PC-3 (cell line): Measurements from ENCODE around the gene TSPAN16. TPM values are rescaled to one million over a fixed set of nuclear protein-coding genes. Genes with fewer than 3 reads are reported as not detected.

Experiments used
- ATAC-seq: fragments of 200-7000 bp; cut with Tn5 transposase; 2 replicates; pipeline ENCODE4 v1.9.1; 2020; ENCODE audit warnings: mild to moderate bottlenecking, moderate library complexity
- BruUV-seq: library from RNA; stranded (reverse); fragments of 400-500 nt; replicated peaks from 2 replicates; lab custom pipeline; 2021; lab: Mats Ljungman, UMichigan
- CTCF ChIA-PET: fragments of 300-600 bp; sonication (Branson Sonifier 250); formaldehyde crosslinking; loops from one replicate; lab custom pipeline; 2022; ENCODE audit warnings: antibody characterized with exemption; lab: Charles Lee
- POLR2A ChIA-PET: fragments of 300-600 bp; sonication (Branson Sonifier 250); formaldehyde crosslinking; loops from one replicate; lab custom pipeline; 2022; ENCODE audit warnings: antibody characterized with exemption; ENCODE audit not compliant: unreplicated experiment; lab: Charles Lee
- DNase-seq: peaks from one replicate; pipeline ENCODE4 v3.0.0-alpha.2; 2015
- H2AFZ ChIP-seq: fragments of 300-600 bp; sonication (generic); 2 replicates; pipeline ENCODE4 v1.6.0; 2016; ENCODE audit warnings: antibody characterized with exemption, low read length
- H3F3A ChIP-seq: fragments of 300-600 bp; sonication (generic); one replicate; pipeline ENCODE4 v1.6.0; 2017; ENCODE audit warnings: antibody characterized with exemption, low read length, control low read depth, mild to moderate bottlenecking; ENCODE audit not compliant: unreplicated experiment
- H3K27ac ChIP-seq: fragments of 300-600 bp; sonication (generic); 2 replicates; pipeline ENCODE4 v1.5.1; 2016; ENCODE audit warnings: mild to moderate bottlenecking, low read length
- H3K27me3 ChIP-seq: fragments of 300-600 bp; sonication (generic); 2 replicates; pipeline ENCODE4 v1.6.1; 2016; ENCODE audit warnings: low read length, mixed read lengths
- H3K36me3 ChIP-seq: fragments of 300-600 bp; sonication (generic); 2 replicates; pipeline ENCODE4 v1.6.1; 2016; ENCODE audit warnings: low read depth, mixed run types, low read length, mixed read lengths
- H3K4me1 ChIP-seq: fragments of 300-600 bp; sonication (generic); 2 replicates; pipeline ENCODE4 v1.5.1; 2016; ENCODE audit warnings: low read length; ENCODE audit not compliant: insufficient read depth
- H3K4me2 ChIP-seq: fragments of 300-600 bp; sonication (generic); 2 replicates; pipeline ENCODE4 v1.6.0; 2016; ENCODE audit warnings: low read length
- H3K4me3 ChIP-seq: fragments of 300-600 bp; sonication (generic); 2 replicates; pipeline ENCODE4 v1.5.1; 2016; ENCODE audit warnings: mild to moderate bottlenecking, low read length, mixed read lengths
- H3K79me2 ChIP-seq: fragments of 300-600 bp; sonication (generic); 2 replicates; pipeline ENCODE4 v1.6.1; 2017; ENCODE audit warnings: low read length, mixed read lengths
- H3K9ac ChIP-seq: fragments of 300-600 bp; sonication (generic); 2 replicates; pipeline ENCODE4 v1.6.0; 2016; ENCODE audit warnings: mild to moderate bottlenecking, low read length
- H3K9me2 ChIP-seq: fragments of 300-600 bp; sonication (generic); replicated peaks from 2 replicates; pipeline ENCODE4 v1.6.1; 2016; ENCODE audit warnings: mixed run types, low read length, mixed read lengths
- H3K9me3 ChIP-seq: fragments of 300-600 bp; sonication (generic); 2 replicates; pipeline ENCODE4 v1.6.1; 2016; ENCODE audit warnings: low read length, mixed read lengths
- H4K20me1 ChIP-seq: fragments of 300-600 bp; sonication (generic); 2 replicates; pipeline ENCODE4 v1.6.1; 2016; ENCODE audit warnings: low read length, mixed read lengths
- EZH2 ChIP-seq: fragments of 300-600 bp; sonication (generic); IDR thresholded peaks from one replicate; pipeline ENCODE4 v1.6.1; 2017; ENCODE audit warnings: antibody characterized with exemption, mild to moderate bottlenecking, low read length; ENCODE audit not compliant: unreplicated experiment
- EZH2phosphoT487 ChIP-seq: fragments of 300-600 bp; sonication (generic); IDR thresholded peaks from 2 replicates; pipeline ENCODE4 v1.6.1; 2018; ENCODE audit warnings: mild to moderate bottlenecking, antibody characterized with exemption, low read length, borderline replicate concordance
- intact Hi-C: fragments of 100-400 bp; cut with micrococcal nuclease; formaldehyde crosslinking; loops from 2 replicates; pipeline ENCODE4 v1.9.0; 2023
- total RNA-seq: library from RNA; depleted of rRNA; stranded (reverse); fragments of >200 nt; gene quantifications from 2 replicates; pipeline ENCODE4 v1.2.3, GENCODE V29; 2014
- TF ChIP-seq, protein P1 (sequence below): fragments of 300-600 bp; sonication (generic); conservative IDR thresholded peaks from 2 replicates; pipeline ENCODE4 v1.5.1; 2017; ENCODE audit warnings: antibody characterized with exemption, low read depth, mild to moderate bottlenecking, low read length

Gene TSPAN16
- total RNA-seq, 1 experiment from 2014 or later = not detected

DNA sequence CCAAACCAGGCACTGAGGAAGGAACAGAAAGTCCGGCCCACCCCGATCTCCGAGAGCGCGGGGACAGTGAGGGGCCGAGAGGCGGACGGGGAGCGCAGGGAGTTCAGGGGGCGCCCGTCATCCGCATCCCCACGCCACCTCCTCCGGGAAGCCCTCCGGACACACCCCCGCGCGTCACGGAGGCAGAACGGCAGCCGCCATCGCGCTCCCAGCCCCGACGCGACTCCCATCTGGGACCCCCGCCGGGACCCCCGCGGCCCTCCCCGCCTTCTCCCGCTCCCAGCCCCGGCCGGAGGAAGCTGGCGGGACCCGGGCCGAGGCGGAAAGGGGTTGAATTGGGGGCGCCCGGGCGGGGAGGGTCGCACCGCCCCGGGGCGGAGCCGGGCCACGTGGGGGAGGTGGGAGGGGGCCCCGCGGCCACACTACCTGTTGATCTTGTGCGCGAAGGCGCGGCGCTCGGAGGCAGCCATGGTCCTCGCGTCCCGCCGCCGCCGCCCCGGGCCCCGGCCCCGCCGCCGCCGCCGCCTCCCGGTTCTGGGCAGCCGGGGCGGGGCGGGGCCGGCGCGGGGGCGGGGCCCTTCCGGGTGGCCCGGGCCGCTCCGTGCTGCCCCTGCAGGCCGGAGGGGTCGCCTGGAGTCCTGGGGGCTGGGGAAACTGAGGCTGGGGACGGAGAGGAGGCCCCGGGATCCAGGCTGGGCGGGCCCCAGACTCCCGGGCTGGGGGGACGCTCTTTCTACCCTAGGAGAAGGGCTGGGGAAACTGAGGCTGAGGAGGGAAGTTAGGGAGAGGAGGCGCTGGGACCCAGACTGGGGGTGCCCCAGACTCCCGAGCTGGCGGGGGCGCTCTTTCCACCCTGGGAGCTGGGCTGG lies 33.8 kb upstream of the TSPAN16 start, which contains the start of gene DOCK6:
TSS of gene DOCK6 (minus strand) at position 554 of the 869 bp plus-strand sequence. CDS start at position 470, 84 bp downstream.
- POLR2A ChIA-PET = no interaction called here
- peak; percentile 35 for ATAC-seq

DNA sequence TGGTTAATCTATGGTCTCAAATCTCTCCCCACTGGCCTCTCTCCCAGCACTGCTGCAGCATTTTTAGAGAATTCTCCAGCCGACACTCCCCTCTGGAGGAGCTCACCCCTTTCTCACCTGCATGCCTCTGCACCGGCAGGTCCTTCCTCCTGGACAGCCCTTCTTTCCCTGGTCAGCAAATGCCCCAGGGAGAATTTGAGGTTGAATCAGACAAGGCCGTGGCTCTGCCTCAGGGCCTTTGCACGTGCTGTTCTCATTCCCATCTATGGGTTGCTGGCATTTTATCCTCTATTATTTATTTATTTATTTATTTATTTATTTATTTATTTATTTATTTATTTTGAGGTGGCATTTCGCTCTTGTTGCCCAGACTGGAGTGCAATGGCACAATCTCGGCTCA lies 32.2 kb upstream of the TSPAN16 start:
- Histone ChIP-seq H3F3A (no peaks in the 10 kb centered on the region), H3K9me3 (no peaks in the 10 kb centered on the region), H3K4me2 (no peak overlapping the region), H3K79me2 (peaks cover 7% of the 10 kb centered on the region; the same call in 1 of the 2 replicates), H2AFZ (no peak overlapping the region), H3K36me3 (no peaks in the 10 kb centered on the region), H4K20me1 (no peaks in the 10 kb centered on the region), H3K9me2 (no peaks in the 10 kb centered on the region), H3K4me1 (peaks cover 33% of the 10 kb centered on the region), H3K27me3 (no peaks in the 10 kb centered on the region), H3K27ac (no peak overlapping the region), H3K4me3 (no peak overlapping the region), H3K9ac (no peak overlapping the region)
- ChIA-PET POLR2A (no interaction called here), CTCF (no interaction called here)
- no peak for ATAC-seq
- no peak for DNase-seq
- BruUV-seq = no TSS peak
- intact Hi-C loops = no loop called here
- TF ChIP-seq, protein P1, sequence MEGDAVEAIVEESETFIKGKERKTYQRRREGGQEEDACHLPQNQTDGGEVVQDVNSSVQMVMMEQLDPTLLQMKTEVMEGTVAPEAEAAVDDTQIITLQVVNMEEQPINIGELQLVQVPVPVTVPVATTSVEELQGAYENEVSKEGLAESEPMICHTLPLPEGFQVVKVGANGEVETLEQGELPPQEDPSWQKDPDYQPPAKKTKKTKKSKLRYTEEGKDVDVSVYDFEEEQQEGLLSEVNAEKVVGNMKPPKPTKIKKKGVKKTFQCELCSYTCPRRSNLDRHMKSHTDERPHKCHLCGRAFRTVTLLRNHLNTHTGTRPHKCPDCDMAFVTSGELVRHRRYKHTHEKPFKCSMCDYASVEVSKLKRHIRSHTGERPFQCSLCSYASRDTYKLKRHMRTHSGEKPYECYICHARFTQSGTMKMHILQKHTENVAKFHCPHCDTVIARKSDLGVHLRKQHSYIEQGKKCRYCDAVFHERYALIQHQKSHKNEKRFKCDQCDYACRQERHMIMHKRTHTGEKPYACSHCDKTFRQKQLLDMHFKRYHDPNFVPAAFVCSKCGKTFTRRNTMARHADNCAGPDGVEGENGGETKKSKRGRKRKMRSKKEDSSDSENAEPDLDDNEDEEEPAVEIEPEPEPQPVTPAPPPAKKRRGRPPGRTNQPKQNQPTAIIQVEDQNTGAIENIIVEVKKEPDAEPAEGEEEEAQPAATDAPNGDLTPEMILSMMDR = no peak
- TF ChIP-seq EZH2 = no peak
- TF ChIP-seq EZH2phosphoT487 = no peak

More for the DNA sequence above, 33.8 kb upstream of the TSPAN16 start, which contains the start of gene DOCK6:
- peaks cover 7% of the 10 kb centered on the region; the same call in 1 of the 2 replicates for H3K79me2 ChIP-seq
- H4K20me1 ChIP-seq = no peaks in the 10 kb centered on the region
- TF ChIP-seq, protein P1 = peak; percentile 53
- TF ChIP-seq EZH2 = no peak
- no peak for TF ChIP-seq EZH2phosphoT487
- H3F3A ChIP-seq = no peaks in the 10 kb centered on the region
- no peaks in the 10 kb centered on the region for H3K36me3 ChIP-seq
- peak; percentile 32 for DNase-seq
- peak within 1 kb of the TSS; percentile 99 for H3K4me2 ChIP-seq
- peak within 1 kb of the TSS; percentile 81 for H3K9ac ChIP-seq
- H3K4me1 ChIP-seq = peaks cover 32% of the 10 kb centered on the region
- peak within 1 kb of the TSS; percentile 94 for H2AFZ ChIP-seq
- CTCF ChIA-PET = no interaction called here
- intact Hi-C loops = no loop called here
- no peaks in the 10 kb centered on the region for H3K9me3 ChIP-seq
- no peak within 1 kb of the TSS for H3K27ac ChIP-seq
- H3K9me2 ChIP-seq = no peaks in the 10 kb centered on the region
- H3K4me3 ChIP-seq = peak within 1 kb of the TSS; percentile 95
- H3K27me3 ChIP-seq = no peaks in the 10 kb centered on the region
- no TSS peak for BruUV-seq
